Body of pancreas (tissue), 4 donors: ENCODE measurements around the gene BPIFA1. TPM values are rescaled to one million over a fixed set of nuclear protein-coding genes. Genes with fewer than 3 reads are reported as not detected.

Experiments
- ATAC-seq: fragments of 150-250 bp; one replicate; pipeline ENCODE4 v1.9.1; 2016
- DNase-seq, 4 donors: peaks; one replicate each; pipeline ENCODE4 v3.0.0-alpha.2; 2019
- H3K27ac ChIP-seq, 4 donors: fragments of 200-600 bp; sonication (generic); 1 replicate in 3 of 4; 2 replicates in 1 of 4; pipeline versions ENCODE4 v1.5.1 to v1.6.1; 2016 to 2019; ENCODE audit warnings: mild to moderate bottlenecking in 1 of 4, mixed read lengths in 1 of 4, moderate library complexity in 1 of 4
- H3K27me3 ChIP-seq, 2 donors: fragments of 200-600 bp; sonication (generic); one replicate each; pipeline ENCODE4 v1.6.0; 2016; ENCODE audit warnings: mild to moderate bottlenecking in 1 of 2
- H3K36me3 ChIP-seq, 2 donors: fragments of 200-600 bp; sonication (generic); replicated peaks in 1 of 2; 2 replicates each; pipeline ENCODE4 v1.5.1; 2016; ENCODE audit warnings: low read depth in 2 of 2; ENCODE audit not compliant: insufficient read depth in 1 of 2
- H3K4me1 ChIP-seq: fragments of 200-600 bp; sonication (generic); one replicate; pipeline ENCODE4 v1.6.0; 2016
- H3K4me3 ChIP-seq, 2 donors: fragments of 200-600 bp; sonication (generic); 1 replicate in 1 of 2; 2 replicates in 1 of 2; pipeline ENCODE4 v1.5.1; 2016 to 2019
- H3K9me3 ChIP-seq, 3 donors: fragments of 200-600 bp; sonication (generic); 1 replicate in 2 of 3; 2 replicates in 1 of 3; pipeline ENCODE4 v1.5.1; 2016
- CTCF ChIP-seq, 7 experiments: fragments of 450-650 bp in 4 of 7; fragments of 200-600 bp in 3 of 7; sonication (generic) in 3 of 7; IDR thresholded peaks; one replicate each; pipeline ENCODE4 v1.5.1; 2016 to 2019; ENCODE audit warnings: antibody characterized with exemption in 7 of 7
- POLR2A ChIP-seq, 3 donors: fragments of 450-650 bp; IDR thresholded peaks; one replicate each; pipeline ENCODE4 v1.6.1; 2016; ENCODE audit warnings: antibody characterized with exemption in 3 of 3, mild to moderate bottlenecking in 2 of 3
- WGBS, 2 donors: methylation state at CpG; one replicate each; pipeline ENCODE4 v1.1.5; 2017; 5-methylcytosine and 5-hydroxymethylcytosine counted together
- intact Hi-C: fragments of 100-400 bp; cut with DNase I; formaldehyde crosslinking; loops from one replicate; pipeline ENCODE4 v1.15.1; 2023
- total RNA-seq, 2 donors: library from RNA; depleted of rRNA; stranded (reverse); fragments of >200 nt; gene quantifications; one replicate each; pipeline ENCODE4 v1.1.0, GENCODE V29; 2016

Gene BPIFA1
- total RNA-seq, 2 donors from 2014 or later, result not detected

DNA sequence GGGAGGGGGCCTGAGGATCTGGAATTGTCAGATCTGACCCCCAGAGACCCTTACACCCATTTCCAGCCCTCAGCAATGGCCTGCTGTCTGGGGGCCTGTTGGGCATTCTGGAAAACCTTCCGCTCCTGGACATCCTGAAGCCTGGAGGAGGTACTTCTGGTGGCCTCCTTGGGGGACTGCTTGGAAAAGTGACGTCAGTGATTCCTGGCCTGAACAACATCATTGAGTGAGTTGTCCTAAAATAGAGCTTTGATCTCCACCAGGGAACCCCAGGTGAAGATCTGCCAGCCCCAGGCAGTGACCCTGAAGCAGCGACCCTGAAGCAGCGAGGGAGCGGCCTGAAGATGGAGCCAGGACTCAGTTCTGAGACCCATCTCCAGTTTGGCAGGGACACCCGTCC lies 2.2 kb downstream of the BPIFA1 start:
- no peaks in the 10 kb centered on the region for H3K36me3 ChIP-seq
- WGBS, 2 donors, result 33 to 60% methylated on average over 1 to 6 of the region's 6 CpGs
- H3K27me3 ChIP-seq, result no peaks in the 10 kb centered on the region
- ATAC-seq (no peak), DNase-seq (no peak)
- H3K4me1 ChIP-seq, result no peaks in the 10 kb centered on the region
- H3K4me3 ChIP-seq, result no peak overlapping the region
- H3K9me3 ChIP-seq, result no peaks in the 10 kb centered on the region
- TF ChIP-seq CTCF (IDR thresholded peaks at IDR 0.05), result no peak
- no peak for TF ChIP-seq POLR2A (IDR thresholded peaks at IDR 0.05)
- intact Hi-C loops, result no loop called here
- H3K27ac ChIP-seq, result no peak overlapping the region

GRCh38 chr20:33239418-33239817 lies 3.6 kb downstream of the BPIFA1 start:
- Histone ChIP-seq H3K9me3 (no peaks in the 10 kb centered on the region), H3K27ac (no peak overlapping the region), H3K27me3 (no peaks in the 10 kb centered on the region), H3K36me3 (no peaks in the 10 kb centered on the region), H3K4me1 (no peaks in the 10 kb centered on the region), H3K4me3 (no peak overlapping the region)
- TF ChIP-seq POLR2A (IDR thresholded peaks at IDR 0.05) (no peak), CTCF (IDR thresholded peaks at IDR 0.05) (no peak)
- DNase-seq (no peak), ATAC-seq (no peak)
- intact Hi-C loops, result no loop called here
- 0 to 29% methylated on average over 1 of the region's 1 CpG for WGBS, 2 donors

- ATAC-seq, result no peak
- 47 to 59% methylated on average over 4 of the region's 4 CpGs for WGBS, 2 donors
- TF ChIP-seq POLR2A (IDR thresholded peaks at IDR 0.05), result no peak
- no peak for TF ChIP-seq CTCF (IDR thresholded peaks at IDR 0.05)
- Histone ChIP-seq H3K36me3 (no peaks in the 10 kb centered on the region), H3K27me3 (no peaks in the 10 kb centered on the region), H3K27ac (no peak overlapping the region), H3K9me3 (no peaks in the 10 kb centered on the region), H3K4me1 (no peaks in the 10 kb centered on the region), H3K4me3 (no peak overlapping the region)
- DNase-seq, result no peak
- intact Hi-C loops, result no loop called here
Measured at GRCh38 chr20:33239979-33240736, 4.4 kb downstream of the BPIFA1 start.

DNA sequence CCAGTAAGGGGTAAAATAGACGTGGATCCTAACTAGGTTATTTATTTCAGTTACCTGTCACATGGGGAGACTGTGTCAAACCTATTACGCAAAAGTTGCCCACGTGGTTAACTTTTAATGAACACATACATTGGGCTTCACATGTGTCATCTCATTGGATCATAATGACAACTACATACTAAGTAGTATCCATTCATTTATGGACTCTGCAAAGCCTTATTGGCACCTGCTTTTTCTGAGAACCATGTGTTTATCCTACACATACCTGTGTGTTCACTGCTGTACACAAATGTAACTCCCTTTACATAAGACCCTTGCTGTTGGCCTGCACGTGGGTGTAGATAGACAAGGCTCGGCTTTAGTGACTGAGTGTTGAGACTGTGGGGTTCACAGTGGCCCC lies 5.1 kb downstream of the BPIFA1 start:
- H3K36me3 ChIP-seq, result no peaks in the 10 kb centered on the region
- no peak for ATAC-seq
- no peaks in the 10 kb centered on the region for H3K9me3 ChIP-seq
- no peaks in the 10 kb centered on the region for H3K4me1 ChIP-seq
- DNase-seq, result no peak
- intact Hi-C loops, result no loop called here
- no peaks in the 10 kb centered on the region for H3K27me3 ChIP-seq
- WGBS, 2 donors, result 36 to 51% methylated on average over 5 of the region's 5 CpGs
- H3K4me3 ChIP-seq, result no peak overlapping the region
- TF ChIP-seq CTCF (IDR thresholded peaks at IDR 0.05), result no peak
- TF ChIP-seq POLR2A (IDR thresholded peaks at IDR 0.05), result no peak
- no peak overlapping the region for H3K27ac ChIP-seq
